HG03354 (cell line): Measurements from ENCODE around the gene GPC6.

Experiments
- ATAC-seq: cut with Tn5 transposase; IDR thresholded peaks from one replicate; pipeline ENCODE4 v1.9.1; 2021; ENCODE audit warnings: mild to moderate bottlenecking; ENCODE audit not compliant: unreplicated experiment, poor library complexity, severe bottlenecking

Gene GPC6

DNA sequence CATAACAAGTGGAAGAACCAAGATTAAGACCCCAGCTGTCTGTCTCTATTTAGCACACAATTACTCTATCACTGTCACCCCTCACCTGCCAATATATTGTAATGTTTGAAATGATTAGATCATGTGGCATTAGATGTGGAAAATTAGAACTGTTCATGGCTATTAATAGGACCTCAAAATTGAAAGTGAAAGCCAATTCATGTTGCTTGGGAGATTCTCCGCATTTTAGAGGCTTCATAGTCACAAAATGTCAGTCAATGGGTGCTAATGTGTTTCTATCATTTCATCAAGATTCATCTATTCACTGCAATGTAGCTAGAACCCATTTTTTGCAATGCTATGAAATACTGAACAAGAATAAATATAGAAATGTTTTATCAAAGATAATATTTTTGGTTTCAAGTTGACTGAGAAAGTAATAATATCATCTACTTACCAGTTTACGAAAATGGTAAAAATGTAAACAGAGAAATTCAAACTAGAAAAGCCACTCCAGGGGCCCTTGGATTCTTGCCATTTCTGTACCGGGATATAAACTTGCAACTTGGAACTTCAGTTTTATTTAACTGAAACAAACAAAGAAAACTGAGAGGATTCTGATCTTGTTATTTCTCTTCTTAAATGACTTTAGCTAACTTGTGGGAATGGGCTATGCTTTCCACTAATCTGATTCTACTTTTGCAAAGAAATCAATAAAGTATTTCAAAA is 864.3 kb downstream of the GPC6 start:
- ATAC-seq = no peak

DNA sequence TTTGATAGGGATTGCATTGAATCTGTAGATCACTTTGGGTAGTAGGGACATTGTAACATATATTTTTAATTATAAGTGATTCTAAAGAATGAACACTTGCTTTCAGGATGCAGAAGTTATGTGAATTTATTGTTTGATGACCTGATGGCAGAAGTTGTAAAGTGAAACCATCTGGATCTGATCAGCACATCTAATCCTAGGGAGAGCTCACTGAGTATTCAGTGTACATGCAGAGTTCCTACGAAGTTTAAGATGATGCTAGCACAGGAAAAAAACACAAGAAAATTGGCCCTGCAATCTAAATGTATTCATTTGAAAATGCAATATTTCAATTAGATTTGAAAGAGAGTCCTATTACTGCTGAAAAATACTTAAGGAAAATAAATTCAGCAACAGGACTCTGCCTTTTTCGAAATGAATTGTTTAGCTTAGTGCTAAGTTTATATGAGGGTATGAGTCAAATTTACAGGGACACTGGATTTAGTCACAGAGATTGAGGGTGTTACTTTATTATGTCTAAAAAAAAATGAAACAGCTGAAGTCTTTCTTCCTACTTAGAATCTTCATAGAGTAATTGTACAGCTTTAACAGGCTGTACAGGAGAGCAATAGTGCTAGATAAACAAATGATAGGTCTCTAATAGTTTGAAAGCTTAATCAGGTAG is 867.2 kb downstream of the GPC6 start:
- ATAC-seq = no peak

DNA sequence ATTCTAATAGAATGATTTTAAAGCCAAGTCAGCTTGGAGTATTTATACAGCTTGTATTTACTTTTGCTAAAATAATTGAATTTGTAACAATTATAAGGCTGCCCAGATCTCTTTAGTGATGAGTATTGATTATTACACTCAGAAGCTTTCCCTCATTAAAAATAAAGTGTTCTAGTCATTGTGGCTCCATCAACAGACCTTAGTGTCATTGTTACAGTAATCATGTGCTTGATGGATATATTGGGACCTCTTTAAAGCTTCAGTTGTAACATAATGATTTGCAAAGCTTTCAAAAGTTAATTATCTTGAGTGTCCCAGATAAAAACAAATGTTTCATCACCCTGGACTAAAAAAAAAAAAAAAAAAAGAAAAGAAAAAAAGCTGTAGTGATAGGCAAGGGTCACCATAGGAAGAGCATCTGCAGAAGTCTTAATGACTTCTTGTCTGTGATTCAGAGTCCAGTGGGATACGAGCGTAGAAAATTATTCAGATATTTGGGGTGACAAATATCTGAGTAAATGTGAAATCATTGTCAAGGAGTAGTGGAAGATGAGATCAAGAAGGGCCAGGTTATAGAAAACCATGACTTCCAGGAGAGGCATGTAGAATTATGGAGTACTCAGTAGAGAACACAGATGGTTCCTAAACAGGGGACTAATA is 883.2 kb downstream of the GPC6 start:
- ATAC-seq = no peak

DNA sequence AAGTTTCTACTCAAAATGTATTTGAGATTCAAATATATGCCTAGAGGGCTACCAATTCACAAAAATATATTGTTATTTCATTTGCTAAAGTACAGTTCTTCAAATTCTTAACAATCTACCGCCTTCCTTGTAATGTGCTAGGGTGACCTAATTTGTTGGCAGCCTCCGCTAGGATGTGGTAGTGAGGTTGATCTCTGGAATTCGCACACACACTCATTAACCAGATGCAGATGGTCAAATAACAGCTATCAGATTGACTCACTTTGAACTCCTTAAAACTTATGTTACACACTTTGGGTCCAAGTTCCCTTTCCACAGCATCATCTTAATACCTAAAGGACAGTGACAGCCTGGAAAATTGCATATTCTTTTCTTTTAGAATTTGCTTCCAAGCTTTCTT is 885.6 kb downstream of the GPC6 start:
- no peak for ATAC-seq

DNA sequence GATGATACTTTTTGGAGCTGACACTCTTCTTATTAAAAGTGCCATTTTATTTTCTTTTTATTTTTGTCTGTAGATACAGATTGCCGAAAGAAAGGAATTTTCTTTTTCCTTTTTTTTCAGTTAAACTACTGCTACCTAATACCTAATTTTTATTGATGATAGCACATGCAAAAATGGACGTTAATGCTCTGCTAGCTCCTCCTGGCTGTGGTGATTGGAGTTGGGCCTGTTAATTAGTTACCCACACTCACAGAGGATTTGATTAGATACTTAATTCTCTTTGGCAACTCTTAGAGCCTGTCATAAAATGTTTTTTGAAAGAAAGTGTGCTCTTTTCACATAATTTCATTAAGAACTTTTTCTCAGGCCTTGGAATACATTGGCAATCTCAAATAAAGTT is 886.1 kb downstream of the GPC6 start:
- ATAC-seq = no peak

DNA sequence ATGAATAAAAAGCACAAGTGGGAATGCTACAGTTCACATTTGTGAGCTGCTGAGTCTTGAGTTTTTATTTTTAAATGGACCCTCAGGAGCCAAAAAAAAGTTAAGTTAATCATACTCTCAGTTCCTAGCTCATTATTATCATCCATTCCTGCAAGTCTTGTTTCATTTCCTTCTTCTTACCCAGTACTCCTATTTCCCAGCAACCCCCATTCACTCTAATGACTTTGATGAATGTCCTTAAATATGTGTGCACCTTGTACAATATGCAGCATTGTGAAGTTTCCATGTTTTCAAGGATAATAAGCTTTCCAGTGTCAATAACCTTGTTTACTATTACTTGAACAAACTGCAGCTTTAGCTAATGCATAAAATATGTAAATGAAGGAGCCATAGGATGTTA is 886.6 kb downstream of the GPC6 start:
- no peak for ATAC-seq

DNA sequence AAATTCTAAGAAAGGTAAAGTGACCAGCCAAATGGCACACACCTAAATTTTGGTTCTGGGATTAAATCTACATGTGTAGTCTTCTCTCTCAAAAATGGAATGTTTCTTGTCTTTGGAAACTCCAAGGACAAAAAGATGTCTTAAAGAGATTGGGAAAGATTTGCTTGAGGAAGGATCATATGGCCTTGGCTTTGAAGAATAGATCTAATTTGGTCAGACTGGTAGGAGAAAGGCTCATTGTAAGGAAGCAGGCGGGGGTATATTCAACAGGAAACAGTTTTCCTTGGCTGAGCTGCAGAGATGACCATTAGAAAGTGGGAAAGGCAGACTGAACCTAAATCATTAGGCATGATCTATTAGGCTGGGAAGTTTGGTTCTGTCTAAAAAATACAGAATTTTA is 887.6 kb downstream of the GPC6 start:
- ATAC-seq = no peak

DNA sequence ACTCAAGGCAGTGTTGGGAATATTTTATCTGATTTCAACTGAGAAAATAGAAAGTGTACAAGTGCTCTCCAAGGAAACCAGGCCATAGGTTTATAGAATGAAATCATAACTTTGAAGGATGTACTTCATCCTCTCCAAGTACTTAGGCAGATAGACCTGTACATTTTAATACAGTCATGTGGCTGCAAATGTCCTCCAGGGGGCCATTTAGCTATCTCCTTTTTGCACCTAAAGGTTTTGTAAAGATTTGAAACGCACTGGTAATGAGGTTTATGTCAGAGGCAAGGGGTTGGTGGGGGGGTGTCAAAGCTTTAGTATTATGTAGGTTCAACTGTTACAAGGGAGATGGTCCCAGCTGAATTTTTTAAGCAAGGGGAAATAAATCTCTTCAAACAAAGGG is 888.4 kb downstream of the GPC6 start:
- ATAC-seq = no peak

DNA sequence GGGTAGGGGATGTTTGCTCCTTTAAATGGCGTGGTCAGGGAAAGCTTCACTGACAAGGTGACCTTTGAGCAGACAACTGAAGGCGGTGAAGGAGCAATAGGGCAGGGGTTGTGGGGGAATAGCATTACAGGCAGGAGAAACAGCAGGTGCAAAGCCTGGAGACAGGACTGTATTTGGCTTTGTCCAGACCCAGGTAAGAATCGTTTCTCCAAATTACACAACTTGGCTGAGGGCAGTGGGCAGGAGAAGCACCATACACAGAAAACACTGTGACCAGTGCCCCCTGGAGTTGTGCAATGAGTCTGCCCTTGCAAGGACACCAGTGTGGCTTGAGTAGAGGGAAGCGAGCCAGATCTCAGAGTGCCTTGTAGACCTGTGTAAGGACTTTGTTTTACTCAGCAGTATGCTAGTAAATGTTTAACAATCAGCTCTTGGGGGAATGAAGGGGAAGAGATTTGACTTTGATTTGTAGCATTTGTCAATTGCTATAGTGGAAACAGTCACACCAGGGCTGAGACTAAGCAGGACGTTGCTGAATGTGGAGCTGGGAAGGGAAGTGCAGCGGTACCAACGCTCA is 892.8 kb downstream of the GPC6 start:
- no peak for ATAC-seq

DNA sequence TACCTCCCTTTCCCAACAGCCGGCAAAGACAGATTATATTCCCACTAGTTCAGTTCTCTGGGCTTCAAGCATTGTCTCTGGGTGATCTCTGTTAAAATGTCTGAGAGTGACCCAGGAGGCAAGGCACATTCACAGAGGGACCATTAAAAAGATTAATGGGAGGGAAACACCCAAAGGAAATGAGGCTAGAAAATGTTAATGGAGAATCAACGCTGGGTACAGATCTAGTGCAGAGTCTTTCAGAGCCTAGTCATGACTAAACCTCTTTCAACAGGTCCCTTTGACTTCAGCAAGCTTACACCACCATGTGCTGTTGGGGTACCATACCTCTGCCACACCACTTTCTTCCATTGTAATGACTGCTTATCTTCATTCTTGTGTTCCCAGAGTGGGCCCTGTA is 894.3 kb downstream of the GPC6 start:
- ATAC-seq = no peak

DNA sequence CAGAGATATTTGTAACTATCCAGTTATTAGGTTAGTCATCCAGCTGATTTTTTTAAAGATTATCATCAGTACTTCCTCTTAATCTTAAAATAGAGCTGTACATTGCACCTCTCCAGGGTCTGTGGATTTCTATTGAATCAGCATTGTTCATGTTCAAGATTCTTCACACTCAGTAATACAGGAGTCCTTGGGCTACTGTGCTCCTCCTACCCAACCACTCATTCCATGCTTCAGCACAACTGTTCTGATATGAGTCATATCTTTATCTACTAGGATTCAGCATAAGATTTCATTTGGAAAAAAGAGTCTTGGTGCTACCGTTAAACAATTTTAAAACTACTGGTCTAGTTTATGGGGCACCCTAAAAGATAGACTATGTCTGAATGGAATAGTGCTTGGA is 895.1 kb downstream of the GPC6 start:
- no peak for ATAC-seq

DNA sequence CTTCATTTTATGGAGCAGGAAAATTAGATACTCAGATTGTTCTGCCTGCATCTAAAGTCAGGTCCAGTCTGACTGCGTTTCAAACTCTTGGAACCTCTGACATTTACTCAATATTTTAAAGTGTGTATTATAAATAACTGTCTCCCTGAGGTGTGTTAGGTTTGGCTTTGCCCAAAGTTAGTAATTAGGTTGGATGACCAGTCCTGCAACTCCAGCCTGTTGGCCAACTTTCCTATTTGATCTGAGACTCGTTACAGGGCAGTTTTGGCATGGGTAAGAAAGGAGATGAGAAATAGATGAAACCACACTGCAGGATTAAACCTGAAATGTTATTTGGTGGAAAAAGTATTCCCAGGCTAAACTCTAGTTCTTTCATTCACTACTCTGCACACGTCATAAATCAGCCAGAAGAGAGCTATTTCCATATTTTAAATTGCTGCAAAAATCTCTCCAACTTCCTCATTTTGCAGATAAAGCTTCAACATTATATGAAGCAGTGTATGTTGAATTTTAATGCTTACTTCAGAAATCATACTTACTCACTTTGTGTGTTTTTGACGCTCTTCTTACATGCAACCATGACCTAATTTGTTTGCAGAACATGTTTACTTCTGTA is 895.8 kb downstream of the GPC6 start:
- no peak for ATAC-seq

DNA sequence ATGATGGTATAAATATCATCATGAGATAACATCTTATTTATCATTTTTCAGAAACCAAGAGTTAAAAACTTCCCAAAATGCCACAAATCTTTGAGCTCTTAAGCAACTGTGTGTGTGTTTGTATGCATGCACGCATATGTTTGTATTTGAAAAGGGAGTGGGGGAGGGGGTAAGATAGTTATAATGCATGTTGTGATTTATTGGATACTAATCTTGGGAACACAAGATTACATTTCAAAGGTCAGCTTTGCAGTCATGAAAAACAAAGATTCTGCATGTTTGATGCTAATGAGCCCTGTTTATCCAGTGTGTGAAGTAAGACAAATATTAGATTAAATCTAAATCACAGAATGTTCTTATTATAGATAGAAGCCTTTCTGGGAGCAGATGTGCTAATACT is 897.0 kb downstream of the GPC6 start:
- ATAC-seq = no peak

DNA sequence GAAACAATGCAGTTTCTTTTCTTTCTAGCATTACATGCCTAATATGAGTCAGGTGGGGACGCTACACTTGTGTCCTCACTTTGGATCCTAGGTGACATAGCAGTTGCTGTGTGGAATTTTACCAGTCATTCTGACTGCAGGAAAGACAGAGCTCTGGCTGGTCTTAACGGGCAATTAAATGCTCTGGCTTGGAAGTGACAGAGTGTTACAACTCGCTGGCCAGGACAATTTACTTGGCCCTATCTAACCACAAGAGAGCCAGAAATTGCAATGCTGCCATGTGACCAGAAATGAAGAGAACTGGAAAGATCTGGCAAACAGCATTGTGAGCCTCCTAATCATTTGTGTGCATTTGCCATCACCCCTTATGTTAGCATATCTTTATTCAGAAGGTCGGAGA is 901.8 kb downstream of the GPC6 start:
- no peak for ATAC-seq

DNA sequence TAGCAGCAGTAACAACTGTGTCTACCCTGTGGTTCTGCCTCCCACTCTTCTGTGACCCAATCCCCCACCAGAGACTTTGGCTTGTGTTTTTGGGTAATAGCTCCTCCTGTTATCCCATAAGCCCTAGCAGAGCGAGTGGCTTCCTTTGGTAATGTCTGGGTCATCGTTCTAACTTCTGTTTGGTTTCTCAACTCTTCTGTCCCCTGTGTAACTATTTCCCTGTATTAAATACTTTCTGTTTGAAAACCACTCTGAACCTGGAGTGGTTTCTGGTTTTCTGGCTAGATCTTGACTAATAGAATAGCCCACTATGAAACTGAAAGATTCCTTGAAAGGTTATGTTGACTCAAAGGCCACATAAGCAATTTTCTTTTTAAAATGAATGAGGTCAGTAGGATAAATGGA is 902.9 kb downstream of the GPC6 start:
- ATAC-seq = no peak

DNA sequence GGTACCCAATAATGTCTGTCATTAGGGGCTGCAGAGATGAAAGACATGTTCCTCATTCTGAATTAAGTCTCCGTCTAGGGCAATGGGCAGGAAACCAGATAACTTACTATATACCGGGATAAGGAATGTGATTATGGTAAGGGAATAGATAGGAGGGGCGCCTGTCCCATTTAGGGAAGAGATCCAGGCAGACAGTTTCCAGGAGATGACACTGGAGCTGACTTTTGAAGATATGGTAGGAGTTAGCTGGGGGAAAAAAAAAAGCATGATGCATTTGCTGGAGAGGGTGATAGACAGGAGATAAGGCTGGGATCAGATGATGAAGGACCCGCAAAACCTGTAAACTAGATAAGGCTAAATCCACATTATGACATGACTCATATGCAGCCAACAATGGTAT is 912.2 kb downstream of the GPC6 start:
- ATAC-seq = no peak

DNA sequence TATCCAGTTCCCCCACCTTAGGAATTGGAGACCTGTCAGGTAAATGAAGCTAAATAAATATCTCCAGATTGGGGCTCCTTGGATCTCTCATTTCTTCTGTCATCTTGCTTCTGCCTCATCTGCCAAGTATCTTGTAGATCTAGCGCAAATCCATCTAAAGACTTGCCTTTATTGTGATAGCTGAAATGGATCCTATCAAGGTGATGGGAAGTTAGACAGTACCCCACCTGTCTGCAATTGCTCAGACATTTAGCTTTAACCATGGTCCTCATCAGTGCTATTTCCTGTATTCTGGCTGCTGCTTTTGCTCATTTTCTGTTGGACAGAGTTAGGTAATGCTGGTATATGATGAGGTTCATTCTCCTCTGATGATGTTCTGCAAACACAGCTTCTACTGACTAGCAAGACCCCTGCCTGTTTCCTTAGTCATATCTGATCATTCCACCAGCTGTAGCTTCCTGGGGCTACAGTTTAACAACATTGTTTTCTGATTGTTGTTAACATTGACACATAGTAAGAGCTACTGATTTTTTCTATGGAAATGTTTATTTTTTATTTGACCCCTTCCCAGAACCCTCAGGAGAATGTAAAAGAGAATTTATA is 912.9 kb downstream of the GPC6 start:
- no peak for ATAC-seq

DNA sequence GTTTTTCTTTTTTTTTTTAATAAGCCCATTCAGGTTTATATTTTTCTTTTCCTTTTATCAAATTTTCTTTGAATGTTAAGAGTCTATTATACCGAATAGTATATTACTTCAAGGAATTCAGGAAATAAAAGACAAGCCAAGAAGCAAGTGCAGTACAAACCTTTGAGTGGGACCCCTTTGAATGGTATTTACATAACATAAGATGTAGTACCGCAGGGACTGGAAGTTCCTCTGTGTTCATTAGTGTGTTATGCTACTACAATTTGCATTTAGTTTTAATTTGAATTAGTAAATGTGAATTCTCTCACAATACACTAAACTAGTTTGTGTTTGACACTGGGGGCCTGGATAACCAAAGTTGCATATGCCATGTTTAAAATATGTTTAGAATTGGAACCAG is 913.4 kb downstream of the GPC6 start:
- ATAC-seq = no peak

DNA sequence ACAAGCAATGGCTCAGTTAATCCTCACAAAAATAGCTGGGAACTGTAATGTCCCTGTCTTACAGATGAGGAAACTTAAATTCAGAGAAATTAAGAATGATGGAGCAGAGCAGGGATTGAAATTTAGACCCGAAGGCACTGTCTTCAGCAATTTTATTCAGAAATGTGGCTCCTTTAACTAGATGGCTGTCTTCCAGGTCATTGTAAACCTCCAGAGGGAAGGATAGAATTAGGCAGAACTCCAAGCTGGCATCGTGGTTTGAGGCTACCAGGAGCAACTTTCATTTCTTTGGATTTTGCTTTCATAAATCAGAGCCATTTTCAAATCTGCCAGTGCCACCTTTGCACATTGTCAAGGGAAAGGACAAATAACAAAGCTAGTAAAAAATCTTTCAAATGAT is 913.9 kb downstream of the GPC6 start:
- no peak for ATAC-seq
